GM18909 (cell line): ENCODE results near the gene HADHA.

Experiments
- ATAC-seq: cut with Tn5 transposase; IDR thresholded peaks from one replicate; pipeline ENCODE4 v1.9.1; 2021; ENCODE audit warnings: mild to moderate bottlenecking; ENCODE audit not compliant: unreplicated experiment, poor library complexity

HADHA gene

GRCh38 chr2:26150243-26150642, 94.2 kb downstream of the HADHA start:
- no peak for ATAC-seq

- ATAC-seq, result no peak
These were observed 95.9 kb downstream of the HADHA start for GRCh38 chr2:26148501-26148900.

DNA sequence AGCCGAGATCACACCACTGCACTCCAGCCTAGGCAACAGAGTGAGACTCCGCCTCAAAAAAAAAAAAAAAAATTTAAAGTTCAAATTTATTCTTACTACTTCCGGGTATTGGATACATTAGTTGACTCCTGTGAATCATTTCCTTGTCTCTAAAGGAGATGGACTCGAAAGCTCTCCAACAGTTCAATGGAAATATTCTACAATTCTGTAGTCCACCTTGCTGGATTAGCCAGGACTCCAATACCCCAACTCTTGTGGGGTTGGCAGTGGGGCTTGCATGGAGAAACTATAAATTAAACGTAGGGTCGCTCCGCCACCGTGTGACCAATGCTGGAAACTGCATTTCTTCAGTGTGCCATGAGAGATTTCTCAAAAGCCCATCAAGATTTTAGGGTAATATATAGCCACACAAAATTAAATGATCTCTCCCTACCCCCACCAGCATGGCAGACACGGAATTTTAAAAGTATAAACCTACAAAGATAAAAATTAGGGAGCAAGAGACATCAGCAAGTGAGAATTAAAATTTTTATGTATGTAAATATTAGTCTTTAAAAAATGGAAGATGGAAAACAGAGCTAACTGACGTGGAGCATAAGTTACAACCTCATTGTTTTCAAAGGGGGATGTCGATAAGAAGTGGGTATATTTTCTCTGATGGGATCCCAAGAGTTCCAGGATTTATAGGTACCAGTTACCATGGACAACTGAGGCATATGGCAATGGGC, 99.3 kb downstream of the HADHA start:
- no peak for ATAC-seq

DNA sequence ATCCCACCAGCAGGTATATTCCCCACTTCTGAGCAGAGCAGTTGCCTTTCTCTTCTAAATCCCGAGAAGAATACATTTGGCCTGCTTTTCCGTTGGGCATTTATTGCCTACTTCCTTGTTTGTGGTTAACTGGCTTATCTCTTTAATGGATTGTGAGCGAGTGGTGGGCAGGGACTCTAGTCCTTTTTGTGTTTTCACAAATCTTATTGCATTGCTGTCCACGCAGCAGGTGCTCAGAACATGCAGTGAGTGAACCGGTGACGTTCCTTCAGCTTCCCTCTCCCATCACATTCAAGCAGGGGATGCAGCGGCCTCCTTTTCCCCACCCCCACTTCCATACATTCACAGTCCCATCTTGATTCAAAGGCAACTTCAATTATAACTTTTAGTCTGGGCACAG, 100.4 kb downstream of the HADHA start:
- ATAC-seq, result no peak

DNA sequence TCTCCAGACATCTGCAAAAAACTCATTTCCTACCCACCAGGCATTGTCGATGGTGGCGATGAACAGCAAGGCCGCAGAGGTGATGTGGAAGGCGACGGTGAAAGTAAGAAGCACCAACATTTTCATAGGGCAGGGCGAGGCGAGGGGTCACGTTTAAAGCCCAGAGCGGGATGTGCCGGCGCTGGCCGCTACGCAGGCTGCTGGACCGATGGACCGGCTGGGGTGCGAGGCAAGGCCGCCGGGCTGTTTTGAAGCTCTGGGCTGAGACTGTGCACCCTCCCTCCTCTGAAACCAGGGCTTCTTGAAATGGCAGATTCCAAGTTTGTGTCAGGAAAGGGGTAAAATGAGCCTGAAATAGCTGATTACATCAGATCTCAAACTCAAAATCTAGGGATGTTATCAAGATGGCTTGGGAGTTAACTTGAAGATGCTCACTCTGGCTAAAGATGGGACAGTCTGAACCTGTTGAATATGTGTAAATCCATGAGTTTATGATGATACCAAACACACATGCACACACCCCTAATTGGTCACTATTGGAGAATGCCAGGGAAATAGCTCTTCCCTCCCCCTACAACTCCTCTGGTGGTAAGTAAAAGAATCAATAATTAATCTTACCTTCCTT, 103.2 kb downstream of the HADHA start:
- no peak for ATAC-seq
